Measurements from ENCODE around the gene S100P.

The S100P gene

GRCh38 chr4:6740347-6740746, 46.7 kb downstream of the S100P start:
- H3K4me3 ChIP-seq (ENCODE audit: low read depth, low read length) = no peak overlapping the region
- ChIA-PET POLR2A (interaction anchor here (0.6 kb wide), 1 partner anchor 70 kb away, joined by 3 read pairs; no protein-coding TSS in a partner anchor), CTCF (interaction anchor here (0.7 kb wide), 1 partner anchor 22 kb away, joined by 3 read pairs; no protein-coding TSS in a partner anchor)
- no peak for TF ChIP-seq CTCF (IDR thresholded peaks at IDR 0.05; ENCODE audit: insufficient read depth, low read length, missing control alignments)
- no peak for DNase-seq (ENCODE audit: low read depth, low spot score)

GRCh38 chr4:6742507-6742906, 48.8 kb downstream of the S100P start:
- no peak for DNase-seq (ENCODE audit: low read depth, low spot score)
- no peak for TF ChIP-seq CTCF (IDR thresholded peaks at IDR 0.05; ENCODE audit: insufficient read depth, low read length, missing control alignments)
- ChIA-PET POLR2A (no interaction called here), CTCF (interaction anchor here (1.3 kb wide), 1 partner anchor 131 kb away, joined by 4 read pairs; no protein-coding TSS in a partner anchor)
- no peak overlapping the region for H3K4me3 ChIP-seq (ENCODE audit: low read depth, low read length)

GRCh38 chr4:6742989-6743388, 49.3 kb downstream of the S100P start:
- H3K4me3 ChIP-seq (ENCODE audit: low read depth, low read length) = no peak overlapping the region
- no peak for DNase-seq (ENCODE audit: low read depth, low spot score)
- CTCF ChIA-PET = interaction anchor here (1.3 kb wide), 1 partner anchor 131 kb away, joined by 4 read pairs; no protein-coding TSS in a partner anchor
- TF ChIP-seq CTCF (IDR thresholded peaks at IDR 0.05; ENCODE audit: insufficient read depth, low read length, missing control alignments) = no peak
- POLR2A ChIA-PET = no interaction called here
